HG02840 (cell line): Measurements from ENCODE around the gene RCOR2.

Source experiments
- ATAC-seq: cut with Tn5 transposase; IDR thresholded peaks from one replicate; pipeline ENCODE4 v1.9.1; 2021; ENCODE audit warnings: mild to moderate bottlenecking, moderate library complexity, moderate number of reproducible peaks; ENCODE audit not compliant: unreplicated experiment, low FRiP score

RCOR2 gene

DNA sequence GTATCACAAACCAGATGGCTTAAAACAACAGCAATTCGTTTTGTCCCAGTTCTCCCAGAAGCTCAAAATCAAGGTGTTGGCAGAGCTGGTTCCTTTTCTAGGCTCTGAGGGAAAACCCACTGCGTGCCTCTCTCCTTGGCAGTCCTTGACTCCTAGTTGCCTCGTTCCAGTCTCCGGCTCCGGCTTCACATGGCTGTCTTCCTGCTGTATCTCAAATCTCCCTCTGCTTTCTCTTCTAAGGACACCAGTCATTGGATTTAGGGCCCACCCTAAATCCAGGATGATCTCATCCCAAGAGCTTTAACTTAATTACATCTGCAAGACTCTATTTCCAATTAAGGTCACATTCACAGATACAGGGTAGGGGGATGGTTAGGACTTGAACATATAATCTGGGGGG, 12.7 kb upstream of the RCOR2 start:
- no peak for ATAC-seq

GRCh38 chr11:63923319-63923718, 6.4 kb upstream of the RCOR2 start:
- no peak for ATAC-seq

GRCh38 chr11:63922673-63923192, 5.8 kb upstream of the RCOR2 start:
- no peak for ATAC-seq

- ATAC-seq = no peak
Measured at GRCh38 chr11:63920939-63921417, 4.0 kb upstream of the RCOR2 start.

- no peak for ATAC-seq
Measured at GRCh38 chr11:63920126-63920938, 3.4 kb upstream of the RCOR2 start.

DNA sequence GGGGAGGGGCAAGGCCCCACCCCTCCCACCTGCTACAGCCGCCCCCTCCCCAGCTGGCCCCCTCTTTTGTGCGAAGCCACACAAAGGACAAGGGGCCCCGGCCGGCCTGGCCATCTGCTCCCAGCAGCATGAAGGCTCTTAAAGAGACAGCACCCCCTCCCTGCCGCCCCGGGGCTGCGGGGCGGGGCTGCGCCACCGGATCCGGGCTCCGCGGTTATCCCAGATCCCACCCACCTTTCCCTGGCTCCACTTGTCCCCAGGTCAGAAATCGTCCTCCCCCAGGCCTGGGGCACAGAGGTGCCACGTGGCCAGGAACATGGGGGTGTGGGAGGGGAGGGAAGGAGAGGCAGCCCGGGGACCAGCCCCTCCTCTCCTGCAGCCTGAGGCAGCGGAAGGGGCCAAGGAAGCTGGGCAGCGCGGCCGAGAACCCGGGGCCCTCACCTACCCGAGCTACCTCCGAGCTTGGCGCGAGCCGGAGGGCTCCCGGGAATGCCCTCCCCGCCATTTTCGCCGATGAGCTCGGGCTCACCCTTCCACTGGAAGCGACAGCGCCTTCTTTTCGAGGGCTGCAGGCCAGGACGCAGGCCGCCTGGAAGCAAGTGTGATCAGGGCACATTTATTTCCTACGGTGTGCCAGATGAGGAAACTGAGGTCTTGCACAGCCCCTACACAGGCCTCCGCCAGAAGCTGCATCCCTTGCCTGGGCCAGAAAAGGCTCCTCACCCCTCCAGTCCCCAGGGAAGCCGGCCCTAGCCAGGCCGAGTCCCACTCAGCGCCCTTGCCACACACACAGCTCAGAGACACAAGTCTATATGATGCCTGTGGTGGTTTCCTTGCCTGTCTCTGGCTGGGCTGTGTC, 2.5 kb upstream of the RCOR2 start:
- ATAC-seq = no peak

DNA sequence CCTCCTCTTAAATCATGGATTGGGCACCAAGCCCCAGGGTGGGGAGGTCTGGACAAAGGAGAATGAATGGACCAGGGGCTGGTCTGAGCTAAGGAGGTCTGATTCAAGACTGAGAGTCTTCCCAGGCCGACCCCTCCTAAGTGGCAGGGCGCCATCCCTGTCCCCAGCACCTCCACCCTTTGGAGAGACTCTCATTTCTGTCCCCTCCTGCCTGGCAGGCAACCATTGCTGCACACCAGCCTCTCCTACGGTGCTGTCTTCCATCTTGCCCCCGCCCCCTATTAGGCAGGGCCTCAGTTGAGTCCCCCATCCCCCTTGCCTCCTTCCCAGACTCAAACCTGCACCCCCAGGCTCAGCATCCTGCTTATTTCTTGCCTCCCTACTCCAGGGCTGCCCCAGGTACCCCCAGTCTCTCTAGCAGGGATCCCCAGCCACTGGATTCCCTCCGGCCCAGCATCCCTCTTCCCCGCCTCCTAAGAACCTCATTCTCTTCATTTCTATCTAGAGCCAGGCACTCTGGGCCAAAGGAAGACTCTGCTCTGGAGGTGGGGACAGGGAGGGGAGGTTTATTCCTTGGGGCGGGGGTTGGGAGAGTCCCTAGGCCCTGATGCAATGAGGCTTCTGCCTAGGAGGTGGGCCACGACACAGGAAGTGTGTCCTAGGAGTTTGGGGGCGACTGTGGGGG, 1.7 kb upstream of the RCOR2 start:
- no peak for ATAC-seq

GRCh38 chr11:63917692-63918506, 935 bp upstream of the RCOR2 start:
- no peak for ATAC-seq

- no peak for ATAC-seq
Measured at GRCh38 chr11:63915961-63916836, 765 bp downstream of the RCOR2 start.

DNA sequence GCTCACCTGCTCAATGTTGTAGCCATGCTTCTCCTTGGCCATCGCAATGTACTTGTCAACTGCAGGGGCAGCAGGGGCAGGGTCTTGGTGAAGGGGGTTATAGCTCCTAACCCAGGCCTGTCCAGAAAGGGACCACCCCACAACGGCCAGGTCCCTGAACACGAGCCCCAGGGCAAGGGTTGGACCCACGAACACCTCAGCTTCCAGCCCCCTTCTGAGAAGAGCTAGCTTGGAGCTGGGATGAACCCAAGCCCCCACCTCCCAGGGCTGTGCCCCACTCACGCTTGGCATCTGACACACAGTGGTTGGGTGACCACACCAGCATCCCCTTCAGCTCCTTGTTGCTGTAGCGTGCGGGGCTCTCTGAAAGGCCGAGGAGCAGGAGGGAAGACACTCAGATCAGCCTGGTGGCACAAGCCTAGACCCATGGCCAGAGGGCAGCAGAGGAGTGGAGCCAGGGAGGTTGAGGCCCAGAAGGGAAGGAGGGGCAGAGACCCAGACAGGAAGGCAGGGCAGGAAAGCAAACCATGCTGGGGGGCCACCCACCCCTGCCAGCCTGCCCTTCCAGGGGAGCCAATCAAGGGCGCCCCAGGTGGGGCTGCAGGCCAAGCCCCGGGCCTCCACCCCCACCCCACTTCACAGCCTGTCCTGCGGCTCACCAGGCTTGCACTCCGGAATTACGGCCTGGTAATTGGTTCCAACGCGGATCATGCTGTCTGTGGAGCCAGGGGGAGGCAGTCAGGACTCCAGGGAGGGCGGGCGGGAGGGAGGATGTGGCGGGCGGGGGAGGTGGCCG, 1.9 kb downstream of the RCOR2 start:
- ATAC-seq = no peak

- ATAC-seq = no peak
Measured at GRCh38 chr11:63913866-63914830, 2.8 kb downstream of the RCOR2 start.

GRCh38 chr11:63912678-63913077, 4.3 kb downstream of the RCOR2 start:
- no peak for ATAC-seq

GRCh38 chr11:63911876-63912275, 5.1 kb downstream of the RCOR2 start:
- no peak for ATAC-seq

GRCh38 chr11:63911440-63911839, 5.5 kb downstream of the RCOR2 start:
- ATAC-seq = no peak

GRCh38 chr11:63910675-63911074, 6.3 kb downstream of the RCOR2 start:
- no peak for ATAC-seq

DNA sequence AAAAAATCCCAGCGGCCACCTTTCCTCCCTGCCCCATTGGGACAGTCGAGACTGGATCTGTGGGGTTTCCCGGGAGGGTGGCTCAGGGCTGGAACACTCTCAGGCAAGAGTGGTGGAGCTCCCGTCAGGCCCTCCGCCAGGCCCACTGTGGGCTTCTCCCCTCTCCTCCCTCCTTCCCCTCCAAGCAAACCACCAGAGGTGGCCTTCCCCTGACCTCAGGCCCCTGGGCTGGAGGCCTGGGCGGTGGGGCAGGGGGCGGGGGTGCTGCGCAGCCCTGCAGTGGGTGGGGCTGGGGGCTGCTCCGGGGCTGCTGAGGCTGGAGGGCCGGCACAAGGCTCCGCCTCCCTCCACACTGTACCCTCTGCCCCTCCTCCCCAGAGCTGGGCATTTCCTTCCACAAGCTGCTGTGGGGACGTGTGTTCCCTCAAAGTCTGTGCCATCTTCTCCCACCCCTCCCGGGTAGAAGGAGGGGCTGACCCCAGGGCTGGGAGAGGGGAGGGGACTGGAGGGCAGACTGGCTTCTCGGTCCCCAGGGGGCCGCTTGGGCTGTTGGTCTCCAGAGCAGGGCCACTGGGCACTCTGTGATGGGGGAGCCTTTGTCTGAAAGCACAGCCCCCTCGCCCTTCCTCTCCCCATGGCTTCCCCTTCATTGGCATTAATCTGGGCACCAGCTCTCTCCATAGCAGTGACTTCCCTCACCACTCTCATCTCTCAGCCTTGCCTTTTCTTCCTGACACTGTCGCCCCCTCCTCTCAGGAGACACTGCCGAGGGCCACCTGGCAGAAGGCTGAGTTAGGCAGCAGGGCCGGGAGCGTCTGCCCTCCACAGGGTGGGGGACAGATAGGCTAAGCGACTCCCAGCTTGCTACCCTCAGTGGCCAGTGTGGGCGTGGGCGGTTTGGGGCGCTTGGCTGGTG, 7.1 kb downstream of the RCOR2 start:
- ATAC-seq = no peak
